HG02571 (cell line): ENCODE measurements around the gene PTPRC.

Experiments used
- ATAC-seq: cut with Tn5 transposase; IDR thresholded peaks from one replicate; pipeline ENCODE4 v1.9.1; 2021; ENCODE audit warnings: mild to moderate bottlenecking, moderate library complexity; ENCODE audit not compliant: unreplicated experiment

The PTPRC gene

GRCh38 chr1:198694542-198694941 lies 55.7 kb downstream of the PTPRC start:
- no peak for ATAC-seq

- ATAC-seq: peak; percentile 68
These were observed 57.4 kb downstream of the PTPRC start for GRCh38 chr1:198696211-198696610.

GRCh38 chr1:198699167-198700015 lies 60.6 kb downstream of the PTPRC start:
- ATAC-seq: no peak

- no peak for ATAC-seq
These were observed 61.2 kb downstream of the PTPRC start for GRCh38 chr1:198700016-198700392.

- no peak for ATAC-seq
These were observed 61.6 kb downstream of the PTPRC start for GRCh38 chr1:198700396-198700795.

- ATAC-seq: no peak
These were observed 62.4 kb downstream of the PTPRC start for GRCh38 chr1:198701250-198701649.

- no peak for ATAC-seq
These were observed 63.1 kb downstream of the PTPRC start for GRCh38 chr1:198701766-198702539.

GRCh38 chr1:198708761-198709525 lies 70.1 kb downstream of the PTPRC start:
- no peak for ATAC-seq

- no peak for ATAC-seq
These were observed 73.0 kb downstream of the PTPRC start for GRCh38 chr1:198711837-198712236.

- ATAC-seq: no peak
These were observed 74.2 kb downstream of the PTPRC start for GRCh38 chr1:198713081-198713480.

GRCh38 chr1:198714271-198714670 lies 75.4 kb downstream of the PTPRC start:
- ATAC-seq: no peak

- ATAC-seq: no peak
These were observed 77.2 kb downstream of the PTPRC start for GRCh38 chr1:198716051-198716450.

GRCh38 chr1:198717510-198717909 lies 78.7 kb downstream of the PTPRC start:
- ATAC-seq: no peak

GRCh38 chr1:198723127-198723526 lies 84.3 kb downstream of the PTPRC start:
- ATAC-seq: no peak

- ATAC-seq: no peak
These were observed 86.2 kb downstream of the PTPRC start for GRCh38 chr1:198725090-198725489.

GRCh38 chr1:198726455-198726854 lies 87.6 kb downstream of the PTPRC start:
- no peak for ATAC-seq

GRCh38 chr1:198729195-198729863 lies 90.5 kb downstream of the PTPRC start:
- no peak for ATAC-seq

GRCh38 chr1:198730952-198731351 lies 92.1 kb downstream of the PTPRC start:
- no peak for ATAC-seq

- peak; percentile 78 for ATAC-seq
These were observed 95.6 kb downstream of the PTPRC start for GRCh38 chr1:198734323-198735008.

GRCh38 chr1:198741744-198742143 lies 102.9 kb downstream of the PTPRC start:
- ATAC-seq: no peak
